Neural crest cell (in vitro differentiated cells): ENCODE measurements around the gene IP6K3. TPM values are rescaled to one million over a fixed set of nuclear protein-coding genes. Genes with fewer than 3 reads are reported as not detected.

ENCODE experiments used
- DNase-seq: peaks from one replicate; pipeline ENCODE4 v3.0.0; 2021; ENCODE audit warnings: low read depth, mixed read lengths, low spot score
- H3K27ac Mint-ChIP-seq: one replicate; pipeline ENCODE4 v1.8.0; 2021; ENCODE audit warnings: mild to moderate bottlenecking, mixed read lengths; ENCODE audit not compliant: unreplicated experiment
- H3K27me3 Mint-ChIP-seq: 2 replicates; pipeline ENCODE4 v1.8.0; 2021; ENCODE audit warnings: low read depth, mild to moderate bottlenecking, mixed read lengths
- H3K36me3 Mint-ChIP-seq: 2 replicates; pipeline ENCODE4 v1.8.0; 2021; ENCODE audit warnings: low read depth, mild to moderate bottlenecking, mixed read lengths
- H3K4me1 Mint-ChIP-seq: 2 replicates; pipeline ENCODE4 v1.8.0; 2021; ENCODE audit warnings: mixed read lengths
- H3K4me3 Mint-ChIP-seq: one replicate; pipeline ENCODE4 v1.8.0; 2021; ENCODE audit warnings: mild to moderate bottlenecking, mixed read lengths
- H3K9me3 Mint-ChIP-seq: 2 replicates; pipeline ENCODE4 v1.8.0; 2021; ENCODE audit warnings: mixed read lengths
- total RNA-seq: library from RNA; stranded (reverse); gene quantifications from 2 replicates; pipeline ENCODE4 v1.2.1, GENCODE V29; 2021
- TF ChIP-seq, protein P1 (sequence below): fragments of 200-600 bp; sonication (generic); conservative IDR thresholded peaks from 2 replicates; pipeline ENCODE4 v1.5.0; 2021; ENCODE audit warnings: antibody characterized with exemption, mild to moderate bottlenecking

IP6K3 gene
- total RNA-seq, 1 donor from 2014 or later: 0.72 TPM

DNA sequence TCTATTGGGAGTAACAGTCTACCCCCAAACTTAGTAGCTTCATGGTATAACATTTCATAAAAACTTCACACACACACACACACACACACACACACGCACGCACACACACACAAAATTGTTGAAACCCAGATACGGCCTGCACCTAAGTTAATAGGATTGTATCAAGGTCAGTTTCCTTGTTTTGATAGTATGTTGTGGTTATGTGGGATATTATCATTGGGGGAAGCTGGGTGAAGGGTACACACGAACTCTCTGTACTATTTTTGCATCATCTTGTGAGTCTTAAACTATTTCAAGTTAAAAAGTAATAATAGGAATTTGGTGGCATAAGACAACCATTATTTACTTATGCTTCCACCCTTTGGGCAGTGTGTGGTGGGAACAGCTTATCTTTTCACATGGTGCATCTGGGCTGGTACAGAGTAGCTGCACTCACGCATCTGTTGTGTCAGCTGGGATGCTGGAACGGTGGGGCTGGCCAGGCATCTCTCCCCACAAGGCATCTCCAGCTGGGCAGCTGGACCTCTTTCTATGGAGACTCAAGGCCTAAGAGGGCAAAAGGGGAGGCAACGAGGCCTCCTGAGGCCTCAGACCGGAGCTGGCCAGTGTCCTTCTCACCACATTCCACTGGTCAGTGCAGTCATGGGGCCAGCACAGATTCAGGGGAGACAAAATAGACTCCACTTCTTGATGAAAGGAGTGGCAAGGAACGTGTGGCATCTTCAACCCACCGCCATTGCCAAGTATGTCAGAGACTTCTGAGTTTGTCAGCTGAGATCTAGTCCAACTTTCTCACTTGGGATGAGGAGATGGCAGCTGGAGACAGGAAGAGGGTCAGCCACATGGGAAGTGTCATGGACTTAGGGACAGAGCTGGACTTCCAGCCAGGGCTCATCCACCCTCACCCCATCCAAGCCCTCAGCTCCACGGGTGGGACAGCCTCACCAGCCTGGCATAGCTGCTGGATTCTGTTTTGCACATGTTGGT, 20.5 kb upstream of the IP6K3 start:
- no peak for DNase-seq
- Mint-ChIP-seq H3K36me3 (no peaks in the 10 kb centered on the region), H3K27ac (no peak overlapping the region), H3K4me3 (no peak overlapping the region), H3K4me1 (peaks cover 26% of the 10 kb centered on the region), H3K27me3 (peaks cover 5% of the 10 kb centered on the region), H3K9me3 (no peaks in the 10 kb centered on the region)
- TF ChIP-seq, protein P1, sequence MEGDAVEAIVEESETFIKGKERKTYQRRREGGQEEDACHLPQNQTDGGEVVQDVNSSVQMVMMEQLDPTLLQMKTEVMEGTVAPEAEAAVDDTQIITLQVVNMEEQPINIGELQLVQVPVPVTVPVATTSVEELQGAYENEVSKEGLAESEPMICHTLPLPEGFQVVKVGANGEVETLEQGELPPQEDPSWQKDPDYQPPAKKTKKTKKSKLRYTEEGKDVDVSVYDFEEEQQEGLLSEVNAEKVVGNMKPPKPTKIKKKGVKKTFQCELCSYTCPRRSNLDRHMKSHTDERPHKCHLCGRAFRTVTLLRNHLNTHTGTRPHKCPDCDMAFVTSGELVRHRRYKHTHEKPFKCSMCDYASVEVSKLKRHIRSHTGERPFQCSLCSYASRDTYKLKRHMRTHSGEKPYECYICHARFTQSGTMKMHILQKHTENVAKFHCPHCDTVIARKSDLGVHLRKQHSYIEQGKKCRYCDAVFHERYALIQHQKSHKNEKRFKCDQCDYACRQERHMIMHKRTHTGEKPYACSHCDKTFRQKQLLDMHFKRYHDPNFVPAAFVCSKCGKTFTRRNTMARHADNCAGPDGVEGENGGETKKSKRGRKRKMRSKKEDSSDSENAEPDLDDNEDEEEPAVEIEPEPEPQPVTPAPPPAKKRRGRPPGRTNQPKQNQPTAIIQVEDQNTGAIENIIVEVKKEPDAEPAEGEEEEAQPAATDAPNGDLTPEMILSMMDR: no peak

DNA sequence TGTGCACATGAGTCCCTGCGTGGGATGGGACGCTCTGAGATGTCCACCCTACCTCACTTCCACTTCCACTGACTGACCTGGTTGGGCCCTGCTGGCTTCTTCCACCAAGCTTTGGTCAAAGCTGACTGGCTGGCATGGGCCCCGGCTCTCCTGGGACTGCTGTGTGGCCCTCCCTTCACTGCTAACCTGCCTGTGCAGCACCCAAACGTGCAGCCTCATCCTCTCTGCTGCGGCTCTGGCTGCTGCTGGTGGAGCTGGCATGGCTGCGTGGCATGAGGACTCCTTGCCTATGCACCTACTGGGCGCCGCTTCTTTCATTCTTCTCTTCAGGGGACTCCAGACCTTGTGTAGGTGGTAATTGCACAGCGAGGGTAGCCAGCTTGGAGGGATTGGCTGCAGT, 18.7 kb upstream of the IP6K3 start:
- TF ChIP-seq, protein P1: no peak
- DNase-seq: no peak
- H3K27ac Mint-ChIP-seq: no peak overlapping the region
- peaks cover 21% of the 10 kb centered on the region for H3K4me1 Mint-ChIP-seq
- no peak overlapping the region for H3K4me3 Mint-ChIP-seq
- H3K36me3 Mint-ChIP-seq: no peaks in the 10 kb centered on the region
- peaks cover 5% of the 10 kb centered on the region for H3K27me3 Mint-ChIP-seq
- no peaks in the 10 kb centered on the region for H3K9me3 Mint-ChIP-seq

DNA sequence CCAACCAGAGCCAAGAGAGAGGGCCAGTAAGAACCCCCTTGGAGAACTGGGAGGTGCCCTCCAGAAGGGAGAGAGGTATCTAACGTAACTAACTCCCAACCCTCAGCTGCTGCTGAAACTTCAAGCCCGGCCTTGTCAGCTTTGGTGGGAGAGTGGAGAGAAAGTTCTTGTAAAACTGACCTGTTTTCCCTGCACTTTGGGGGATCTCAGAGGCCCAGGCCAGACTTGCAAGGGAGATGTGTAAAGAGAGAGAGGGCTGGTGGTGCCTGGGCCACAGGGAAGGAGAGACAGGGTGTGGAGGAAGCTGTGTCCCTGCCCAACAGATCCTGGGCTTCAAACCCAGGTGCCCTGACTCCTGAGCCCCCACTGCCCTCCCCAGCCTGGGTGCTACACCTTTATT, 17.3 kb upstream of the IP6K3 start:
- Mint-ChIP-seq H3K36me3 (no peaks in the 10 kb centered on the region), H3K27me3 (peaks cover 5% of the 10 kb centered on the region), H3K4me3 (no peak overlapping the region), H3K4me1 (peaks cover 17% of the 10 kb centered on the region), H3K27ac (no peak overlapping the region), H3K9me3 (no peaks in the 10 kb centered on the region)
- TF ChIP-seq, protein P1: no peak
- no peak for DNase-seq

DNA sequence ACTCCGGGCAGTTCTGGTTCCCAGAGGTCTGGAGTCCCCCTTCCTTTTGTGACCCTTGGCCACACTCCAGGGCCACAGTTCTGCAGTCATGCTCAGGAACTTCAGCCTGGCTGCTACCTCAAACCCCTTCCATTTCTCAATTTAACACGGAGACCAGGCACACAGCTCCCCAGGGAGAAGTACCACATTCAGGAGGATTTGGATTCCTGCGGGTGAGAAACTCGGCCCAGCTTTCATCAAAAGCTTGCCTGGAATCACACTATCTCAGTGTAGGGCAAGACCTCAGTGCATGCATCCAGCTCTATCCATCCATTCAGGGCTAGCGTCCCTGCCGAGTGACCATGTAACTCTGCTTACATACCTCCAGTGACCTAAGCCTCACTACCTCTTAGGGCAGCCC, 16.8 kb upstream of the IP6K3 start:
- TF ChIP-seq, protein P1: no peak
- H3K36me3 Mint-ChIP-seq: no peaks in the 10 kb centered on the region
- H3K27ac Mint-ChIP-seq: no peak overlapping the region

DNA sequence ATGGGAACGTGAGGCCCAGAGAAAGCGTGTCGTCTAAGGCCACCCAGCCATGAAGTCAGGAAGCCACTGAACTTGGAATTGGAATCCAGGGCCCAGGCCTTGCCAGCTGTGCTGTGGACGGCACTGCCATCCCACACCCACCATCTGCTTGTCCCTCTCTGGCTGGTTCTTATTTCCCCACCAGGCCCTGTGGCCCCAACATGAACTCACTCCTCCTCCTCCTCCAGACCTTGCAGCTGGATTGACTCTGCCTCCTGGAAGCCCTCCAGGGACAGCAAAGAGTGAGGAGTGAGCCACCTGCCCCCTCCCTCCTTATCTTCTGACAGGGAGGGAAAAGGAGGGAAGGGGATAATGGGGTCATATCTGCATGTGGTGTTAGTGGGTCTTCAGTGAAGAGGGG, 16.0 kb upstream of the IP6K3 start:
- DNase-seq: no peak
- H3K9me3 Mint-ChIP-seq: no peaks in the 10 kb centered on the region
- TF ChIP-seq, protein P1: no peak
- no peaks in the 10 kb centered on the region for H3K36me3 Mint-ChIP-seq
- no peak overlapping the region for H3K27ac Mint-ChIP-seq
- no peak overlapping the region for H3K4me3 Mint-ChIP-seq
- H3K4me1 Mint-ChIP-seq: peaks cover 14% of the 10 kb centered on the region
- no peaks in the 10 kb centered on the region for H3K27me3 Mint-ChIP-seq

More for the DNA sequence above, 16.8 kb upstream of the IP6K3 start:
- H3K27me3 Mint-ChIP-seq: peaks cover 2% of the 10 kb centered on the region
- no peak overlapping the region for H3K4me3 Mint-ChIP-seq
- H3K9me3 Mint-ChIP-seq: no peaks in the 10 kb centered on the region
- H3K4me1 Mint-ChIP-seq: peaks cover 13% of the 10 kb centered on the region
- no peak for DNase-seq
